SK-N-SH (cell line): ENCODE measurements around the gene EPB41L4B. TPM values are rescaled to one million over a fixed set of nuclear protein-coding genes. Genes with fewer than 3 reads are reported as not detected.

Experiments
- CTCF ChIA-PET: fragments of 300-600, 350-600 bp; formaldehyde crosslinking; extraction: SDS; loops from one replicate; lab custom pipeline; 2021; lab: Yijun Ruan, JAX
- POLR2A ChIA-PET: fragments of 350-600 bp; sonication (Branson Sonifier 250); formaldehyde crosslinking; extraction: SDS; loops from one replicate; lab custom pipeline; 2020; ENCODE audit warnings: antibody characterized with exemption, inconsistent platforms; lab: Yijun Ruan, JAX
- DNase-seq: peaks from one replicate; pipeline ENCODE4 v3.0.0; 2012
- H2AFZ ChIP-seq: fragments of 200-600 bp; sonication (generic); 2 replicates; pipeline ENCODE4 v1.8.1; 2016; ENCODE audit warnings: antibody characterized with exemption, mild to moderate bottlenecking, low read depth
- H3F3A ChIP-seq: fragments of 200-600 bp; sonication (generic); replicated peaks from 2 replicates; pipeline ENCODE3; 2016; ENCODE audit warnings: antibody characterized with exemption, mild to moderate bottlenecking; ENCODE audit not compliant: insufficient read depth
- H3K27ac ChIP-seq, 2 experiments: fragments of 200-500 bp in 1 of 2; fragments of 200-600 bp in 1 of 2; sonication (Bioruptor generic) in 1 of 2; sonication (generic), shearing (Covaris generic) in 1 of 2; 2 replicates each; pipeline versions ENCODE4 v1.5.1 to v1.6.1; 2014 to 2016; ENCODE audit warnings: low read depth in 2 of 2, inconsistent platforms in 1 of 2, low read length in 1 of 2, mild to moderate bottlenecking in 1 of 2, mixed read lengths in 1 of 2
- H3K27me3 ChIP-seq: fragments of 200-600 bp; sonication (generic), shearing (Covaris generic); 2 replicates; pipeline ENCODE4 v1.6.1; 2016; ENCODE audit warnings: mixed run types; ENCODE audit not compliant: insufficient read depth
- H3K36me3 ChIP-seq, 2 experiments: fragments of 200-500 bp in 1 of 2; fragments of 200-600 bp in 1 of 2; sonication (Bioruptor generic) in 1 of 2; sonication (generic) in 1 of 2; replicated peaks in 1 of 2; 2 replicates each; pipeline versions ENCODE3 to v1.5.1; 2014 to 2016; ENCODE audit warnings: low read length in 1 of 2, mild to moderate bottlenecking in 1 of 2; ENCODE audit not compliant: insufficient read depth in 2 of 2, control insufficient read depth in 1 of 2
- H3K4me1 ChIP-seq, 2 experiments: fragments of 200-500 bp in 1 of 2; fragments of 200-600 bp in 1 of 2; sonication (Bioruptor generic) in 1 of 2; sonication (generic), shearing (Covaris generic) in 1 of 2; 2 replicates each; pipeline versions ENCODE4 v1.5.1 to v1.6.1; 2014 to 2016; ENCODE audit warnings: low read depth in 1 of 2, low read length in 1 of 2, mixed run types in 1 of 2; ENCODE audit not compliant: insufficient read depth in 2 of 2, control insufficient read depth in 1 of 2
- H3K4me2 ChIP-seq: fragments of 200-600 bp; sonication (generic), shearing (Covaris generic); 2 replicates; pipeline ENCODE4 v1.6.1; 2017; ENCODE audit warnings: mixed run types
- H3K4me3 ChIP-seq, 2 experiments: fragments of 200-500 bp in 1 of 2; fragments of 200-600 bp in 1 of 2; sonication (Bioruptor generic) in 1 of 2; sonication (generic), shearing (Covaris generic) in 1 of 2; 2 replicates each; pipeline versions ENCODE4 v1.5.1 to v1.8.1; 2014 to 2016; ENCODE audit warnings: low read depth in 2 of 2, inconsistent platforms in 1 of 2, low read length in 1 of 2, mild to moderate bottlenecking in 1 of 2, mixed read lengths in 1 of 2, moderate library complexity in 1 of 2
- H3K79me2 ChIP-seq: fragments of 200-600 bp; sonication (generic); 2 replicates; pipeline ENCODE4 v1.8.1; 2017; ENCODE audit warnings: mild to moderate bottlenecking; ENCODE audit not compliant: insufficient read depth
- H3K9ac ChIP-seq: fragments of 200-600 bp; sonication (generic); 2 replicates; pipeline ENCODE4 v1.6.1; 2017; ENCODE audit warnings: mixed run types
- H3K9me2 ChIP-seq: fragments of 200-600 bp; sonication (generic); 2 replicates; pipeline ENCODE4 v1.6.1; 2017; ENCODE audit warnings: mixed run types
- H3K9me3 ChIP-seq: fragments of 200-600 bp; sonication (generic); 2 replicates; pipeline ENCODE4 v1.6.1; 2017; ENCODE audit warnings: mixed run types, mild to moderate bottlenecking, moderate library complexity
- H4K20me1 ChIP-seq: fragments of 200-600 bp; sonication (generic); 2 replicates; pipeline ENCODE4 v1.6.1; 2017; ENCODE audit warnings: mild to moderate bottlenecking, mixed run types; ENCODE audit not compliant: insufficient read depth
- ELF1 ChIP-seq: IDR thresholded peaks from 2 replicates; pipeline ENCODE4 v1.4.0; 2012
- EZH2phosphoT487 ChIP-seq: fragments of 200-600 bp; sonication (generic); IDR thresholded peaks from 2 replicates; pipeline ENCODE4 v1.6.1; 2017; ENCODE audit warnings: low read depth, mixed run types, mild to moderate bottlenecking, antibody characterized with exemption, moderate library complexity, borderline replicate concordance
- JUND ChIP-seq: IDR thresholded peaks from 2 replicates; pipeline ENCODE4 v1.4.0; 2012
- MEF2A ChIP-seq: IDR thresholded peaks from 2 replicates; pipeline ENCODE4 v1.4.0; 2012; ENCODE audit warnings: low read depth, borderline replicate concordance
- MXI1 ChIP-seq: IDR thresholded peaks from 2 replicates; pipeline ENCODE4 v1.6.1; 2012; ENCODE audit warnings: mild to moderate bottlenecking, low read depth, low read length, improper control_type of control experiment
- PBX3 ChIP-seq: IDR thresholded peaks from 2 replicates; pipeline ENCODE4; 2012
- POLR2AphosphoS5 ChIP-seq: IDR thresholded peaks from 2 replicates; pipeline ENCODE4 v1.6.1; 2012; ENCODE audit warnings: low read depth, low read length
- RFX5 ChIP-seq: IDR thresholded peaks from 2 replicates; pipeline ENCODE4 v1.6.1; 2012; ENCODE audit warnings: mild to moderate bottlenecking, improper control_type of control experiment, low read length
- RXRA ChIP-seq: IDR thresholded peaks from 2 replicates; pipeline ENCODE4 v1.4.0; 2012; ENCODE audit warnings: low read depth, mild to moderate bottlenecking, borderline replicate concordance
- TAF1 ChIP-seq: IDR thresholded peaks from 2 replicates; pipeline ENCODE4 v1.6.1; 2012; ENCODE audit warnings: low read depth, mild to moderate bottlenecking, low read length, moderate library complexity, borderline replicate concordance
- USF1 ChIP-seq: IDR thresholded peaks from 2 replicates; pipeline ENCODE4 v1.4.0; 2012; ENCODE audit warnings: low read depth, borderline replicate concordance
- WGBS: methylation state at CpG from one replicate; pipeline ENCODE4 v1.1.6; 2017; ENCODE audit warnings: low lambda C conversion rate; 5-methylcytosine and 5-hydroxymethylcytosine counted together
- polyA plus RNA-seq, 3 experiments: library from polyadenylated mRNA; depleted of rRNA; stranded (reverse); fragments of >200 nt; gene quantifications; 2 replicates each; pipeline ENCODE4 v1.2.3, GENCODE V29; 2012
- TF ChIP-seq, protein P1 (sequence below): fragments of 200-600 bp; sonication (generic); IDR thresholded peaks from 2 replicates; pipeline ENCODE4 v1.6.1; 2017; ENCODE audit warnings: antibody characterized with exemption, mild to moderate bottlenecking, moderate library complexity
- TF ChIP-seq, protein P2 (sequence below): IDR thresholded peaks from 2 replicates; pipeline ENCODE4 v1.4.0; 2012; ENCODE audit warnings: low read depth, borderline replicate concordance
- TF ChIP-seq, protein P3 (sequence below): fragments of 150-350 bp; IDR thresholded peaks from 2 replicates; pipeline ENCODE4 v1.6.1; 2016; ENCODE audit warnings: mild to moderate bottlenecking, low read depth, low read length

EPB41L4B gene
- polyA plus RNA-seq, 1 of the 3 experiments (the other 2 are of a cell fraction) = 0.59 TPM

DNA sequence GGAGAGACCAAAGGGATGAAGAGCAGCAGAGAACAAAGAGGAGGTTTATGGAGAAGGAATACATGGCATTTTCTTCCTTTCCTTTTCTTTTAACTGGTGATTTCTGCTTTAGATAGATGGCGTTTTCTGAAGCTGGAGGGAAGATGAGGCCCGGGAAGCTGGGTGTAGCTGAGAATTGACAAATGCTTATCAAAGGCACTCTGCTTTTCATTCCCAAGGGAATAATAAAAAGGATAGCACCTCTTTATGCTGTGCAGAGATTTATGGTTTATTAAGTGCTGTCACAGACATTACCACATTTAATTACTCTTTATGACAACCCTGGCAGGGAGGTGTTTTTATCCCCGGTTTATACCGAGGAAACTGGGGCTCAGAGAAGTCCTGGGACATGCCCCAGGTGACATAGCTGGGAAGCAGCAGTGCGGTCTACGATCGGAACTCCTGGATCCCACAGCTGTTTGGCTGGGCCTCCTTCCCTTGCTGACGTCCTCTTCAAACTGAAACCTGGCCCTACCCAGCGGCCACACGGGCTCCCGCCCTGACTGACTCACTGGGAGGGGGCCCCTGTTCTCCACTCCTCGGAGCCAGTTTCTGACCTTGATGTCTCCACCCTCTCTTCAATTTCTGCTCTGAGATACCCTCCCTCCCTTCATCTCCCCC is 8.2 kb upstream of the EPB41L4B start:
- no peak overlapping the region for H3K9ac ChIP-seq
- H3K9me3 ChIP-seq = no peaks in the 10 kb centered on the region
- no peak overlapping the region for H2AFZ ChIP-seq
- no peak overlapping the region for H3K27ac ChIP-seq
- H3F3A ChIP-seq = no peaks in the 10 kb centered on the region
- H4K20me1 ChIP-seq = no peaks in the 10 kb centered on the region
- no peak overlapping the region for H3K4me2 ChIP-seq
- H3K4me1 ChIP-seq = peaks cover 0 to 11% of the 10 kb centered on the region in 2 experiments; a peak in 1 of 4 replicates
- H3K27me3 ChIP-seq = no peaks in the 10 kb centered on the region
- ChIA-PET CTCF (interaction anchor here (1.2 to 1.3 kb wide), 2 partner anchors 145 to 375 kb away, joined by 3 read pairs; no protein-coding TSS in a partner anchor), POLR2A (interaction anchor here (0.6 kb wide), 1 partner anchor 32 kb away, joined by 5 read pairs; no protein-coding TSS in a partner anchor)
- no peaks in the 10 kb centered on the region for H3K36me3 ChIP-seq
- no peak overlapping the region for H3K4me3 ChIP-seq
- 73% methylated on average over 12 of the region's 12 CpGs for WGBS
- DNase-seq = no peak
- no peaks in the 10 kb centered on the region for H3K9me2 ChIP-seq
- TF ChIP-seq PBX3 (no peak), MXI1 (no peak)
- TF ChIP-seq, protein P1, sequence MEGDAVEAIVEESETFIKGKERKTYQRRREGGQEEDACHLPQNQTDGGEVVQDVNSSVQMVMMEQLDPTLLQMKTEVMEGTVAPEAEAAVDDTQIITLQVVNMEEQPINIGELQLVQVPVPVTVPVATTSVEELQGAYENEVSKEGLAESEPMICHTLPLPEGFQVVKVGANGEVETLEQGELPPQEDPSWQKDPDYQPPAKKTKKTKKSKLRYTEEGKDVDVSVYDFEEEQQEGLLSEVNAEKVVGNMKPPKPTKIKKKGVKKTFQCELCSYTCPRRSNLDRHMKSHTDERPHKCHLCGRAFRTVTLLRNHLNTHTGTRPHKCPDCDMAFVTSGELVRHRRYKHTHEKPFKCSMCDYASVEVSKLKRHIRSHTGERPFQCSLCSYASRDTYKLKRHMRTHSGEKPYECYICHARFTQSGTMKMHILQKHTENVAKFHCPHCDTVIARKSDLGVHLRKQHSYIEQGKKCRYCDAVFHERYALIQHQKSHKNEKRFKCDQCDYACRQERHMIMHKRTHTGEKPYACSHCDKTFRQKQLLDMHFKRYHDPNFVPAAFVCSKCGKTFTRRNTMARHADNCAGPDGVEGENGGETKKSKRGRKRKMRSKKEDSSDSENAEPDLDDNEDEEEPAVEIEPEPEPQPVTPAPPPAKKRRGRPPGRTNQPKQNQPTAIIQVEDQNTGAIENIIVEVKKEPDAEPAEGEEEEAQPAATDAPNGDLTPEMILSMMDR = no peak
- TF ChIP-seq, protein P2, sequence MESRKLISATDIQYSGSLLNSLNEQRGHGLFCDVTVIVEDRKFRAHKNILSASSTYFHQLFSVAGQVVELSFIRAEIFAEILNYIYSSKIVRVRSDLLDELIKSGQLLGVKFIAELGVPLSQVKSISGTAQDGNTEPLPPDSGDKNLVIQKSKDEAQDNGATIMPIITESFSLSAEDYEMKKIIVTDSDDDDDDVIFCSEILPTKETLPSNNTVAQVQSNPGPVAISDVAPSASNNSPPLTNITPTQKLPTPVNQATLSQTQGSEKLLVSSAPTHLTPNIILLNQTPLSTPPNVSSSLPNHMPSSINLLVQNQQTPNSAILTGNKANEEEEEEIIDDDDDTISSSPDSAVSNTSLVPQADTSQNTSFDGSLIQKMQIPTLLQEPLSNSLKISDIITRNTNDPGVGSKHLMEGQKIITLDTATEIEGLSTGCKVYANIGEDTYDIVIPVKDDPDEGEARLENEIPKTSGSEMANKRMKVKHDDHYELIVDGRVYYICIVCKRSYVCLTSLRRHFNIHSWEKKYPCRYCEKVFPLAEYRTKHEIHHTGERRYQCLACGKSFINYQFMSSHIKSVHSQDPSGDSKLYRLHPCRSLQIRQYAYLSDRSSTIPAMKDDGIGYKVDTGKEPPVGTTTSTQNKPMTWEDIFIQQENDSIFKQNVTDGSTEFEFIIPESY = no peak
- H3K79me2 ChIP-seq = no peaks in the 10 kb centered on the region

DNA sequence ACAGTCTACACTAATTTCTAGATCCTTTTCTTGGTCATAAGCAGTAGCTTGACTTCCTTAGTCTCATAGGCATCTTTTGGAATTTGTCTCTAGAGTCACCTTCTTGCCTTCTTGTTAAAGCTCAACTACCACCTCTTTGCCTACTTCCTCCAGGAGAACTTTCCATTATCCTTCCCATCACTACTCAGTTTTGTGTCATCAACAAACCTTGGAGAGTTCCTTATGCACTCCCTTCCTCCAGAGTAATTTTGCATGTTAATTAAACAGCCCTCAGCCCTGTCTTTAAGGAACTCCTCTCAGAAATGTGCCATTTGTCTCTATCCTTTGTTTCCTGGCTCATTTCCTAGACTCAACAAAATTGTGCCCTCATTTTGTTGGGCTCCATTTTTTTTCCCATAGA is 4.2 kb upstream of the EPB41L4B start:
- Histone ChIP-seq H3K4me3 (no peak overlapping the region), H3K9me3 (no peaks in the 10 kb centered on the region), H3K79me2 (no peaks in the 10 kb centered on the region), H3K36me3 (no peaks in the 10 kb centered on the region), H3K4me2 (no peak overlapping the region), H3K27ac (no peak overlapping the region), H3K27me3 (0 out of 2 replicates have a peak, but pooled peaks cover 6% of the 10 kb centered on the region), H2AFZ (no peak overlapping the region), H3K9ac (no peak overlapping the region), H3K9me2 (no peaks in the 10 kb centered on the region), H4K20me1 (no peaks in the 10 kb centered on the region), H3F3A (no peaks in the 10 kb centered on the region), H3K4me1 (peaks cover 0 to 8% of the 10 kb centered on the region in 2 experiments; a peak in 1 of 4 replicates)
- no peak for DNase-seq
- CTCF ChIA-PET = interaction anchor here (0.6 to 1.5 kb wide), 2 partner anchors 81 to 371 kb away, joined by 3 to 7 read pairs; no protein-coding TSS in a partner anchor
- POLR2A ChIA-PET = no interaction called here
- TF ChIP-seq JUND (no peak), RXRA (no peak), ELF1 (no peak), EZH2phosphoT487 (no peak), MEF2A (no peak), POLR2AphosphoS5 (no peak), TAF1 (no peak), RFX5 (no peak), USF1 (no peak)
- TF ChIP-seq, protein P2 = no peak
- TF ChIP-seq, protein P3, sequence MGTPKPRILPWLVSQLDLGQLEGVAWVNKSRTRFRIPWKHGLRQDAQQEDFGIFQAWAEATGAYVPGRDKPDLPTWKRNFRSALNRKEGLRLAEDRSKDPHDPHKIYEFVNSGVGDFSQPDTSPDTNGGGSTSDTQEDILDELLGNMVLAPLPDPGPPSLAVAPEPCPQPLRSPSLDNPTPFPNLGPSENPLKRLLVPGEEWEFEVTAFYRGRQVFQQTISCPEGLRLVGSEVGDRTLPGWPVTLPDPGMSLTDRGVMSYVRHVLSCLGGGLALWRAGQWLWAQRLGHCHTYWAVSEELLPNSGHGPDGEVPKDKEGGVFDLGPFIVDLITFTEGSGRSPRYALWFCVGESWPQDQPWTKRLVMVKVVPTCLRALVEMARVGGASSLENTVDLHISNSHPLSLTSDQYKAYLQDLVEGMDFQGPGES = no peak
